HG03064 (cell line): Measurements from ENCODE around the gene ITGA11.

Experiments used
- ATAC-seq: cut with Tn5 transposase; IDR thresholded peaks from one replicate; pipeline ENCODE4 v1.9.1; 2021; ENCODE audit warnings: low read depth; ENCODE audit not compliant: unreplicated experiment

The ITGA11 gene

DNA sequence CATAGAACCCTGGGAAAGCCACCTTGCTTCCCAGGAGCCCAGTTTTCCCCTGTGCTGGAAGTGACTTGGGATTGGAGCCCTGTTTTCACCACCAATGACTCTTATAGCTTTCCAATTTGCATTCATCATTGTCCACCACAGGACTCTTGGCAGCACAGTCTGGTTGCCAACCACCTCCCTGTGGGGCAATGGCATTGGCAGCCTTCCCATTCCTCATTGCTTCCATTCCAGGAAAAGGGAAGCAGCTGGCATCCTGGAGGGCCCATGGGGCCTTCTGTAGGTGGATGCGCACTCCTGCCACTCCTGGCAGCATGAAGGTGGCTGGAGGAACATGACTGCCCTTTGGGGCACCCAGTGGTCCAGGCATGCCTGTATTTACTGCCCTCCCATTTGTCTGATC lies 96.7 kb downstream of the ITGA11 start:
- no peak for ATAC-seq

GRCh38 chr15:68334661-68335124 lies 97.3 kb downstream of the ITGA11 start:
- no peak for ATAC-seq

DNA sequence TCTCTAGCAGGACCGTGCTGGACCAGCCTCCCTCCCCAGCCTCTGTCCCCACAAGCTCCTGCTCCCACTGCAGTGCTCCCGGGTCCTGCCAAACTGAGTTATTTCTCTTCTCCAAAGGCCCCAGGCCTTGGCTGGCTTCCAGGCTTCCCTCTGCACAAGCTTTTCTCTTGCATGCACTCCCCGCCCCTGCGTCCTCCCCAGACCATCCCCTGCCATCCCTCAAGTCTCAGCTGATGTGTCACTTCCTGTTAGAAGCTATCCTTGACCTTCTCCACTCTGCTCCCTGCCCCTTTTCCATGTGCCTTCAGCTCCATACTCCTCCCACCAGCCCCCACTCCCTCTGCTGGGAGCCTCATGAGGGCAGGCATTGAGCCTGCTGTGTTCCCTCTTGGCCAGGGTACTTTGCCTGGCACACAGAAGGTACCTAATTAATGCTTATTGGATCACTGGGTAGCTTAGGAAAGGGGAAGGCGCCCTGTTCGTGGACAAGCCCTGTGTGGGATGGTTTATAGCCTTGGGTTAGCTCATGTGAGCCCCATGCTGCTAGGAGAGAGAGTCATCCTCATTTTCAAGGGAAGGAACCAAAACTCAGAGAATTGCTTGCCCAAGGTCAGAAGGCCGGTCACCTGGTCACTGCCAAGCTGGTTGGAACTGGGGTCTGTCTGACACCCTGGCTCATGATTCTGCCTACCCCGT lies 98.0 kb downstream of the ITGA11 start:
- ATAC-seq: no peak

DNA sequence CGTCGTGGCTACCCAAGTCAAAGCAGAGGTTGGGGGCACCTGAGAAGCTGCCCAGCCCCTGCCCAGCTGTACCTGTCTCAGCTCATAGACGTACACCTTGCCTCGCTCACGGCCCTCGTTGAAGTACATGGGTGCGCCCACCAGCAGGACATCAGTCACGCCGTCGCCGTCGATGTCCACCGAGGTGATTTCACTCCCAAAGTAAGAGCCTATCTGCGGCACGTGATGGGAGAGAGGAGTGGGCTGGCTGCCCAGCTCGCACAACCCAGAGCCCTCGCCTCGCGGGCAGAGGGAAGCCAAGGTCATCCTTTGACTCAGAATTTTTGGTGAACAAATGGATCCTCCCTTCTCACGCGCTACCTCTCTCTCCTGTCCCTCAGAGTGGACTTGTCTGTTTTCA lies 99.7 kb downstream of the ITGA11 start:
- no peak for ATAC-seq

DNA sequence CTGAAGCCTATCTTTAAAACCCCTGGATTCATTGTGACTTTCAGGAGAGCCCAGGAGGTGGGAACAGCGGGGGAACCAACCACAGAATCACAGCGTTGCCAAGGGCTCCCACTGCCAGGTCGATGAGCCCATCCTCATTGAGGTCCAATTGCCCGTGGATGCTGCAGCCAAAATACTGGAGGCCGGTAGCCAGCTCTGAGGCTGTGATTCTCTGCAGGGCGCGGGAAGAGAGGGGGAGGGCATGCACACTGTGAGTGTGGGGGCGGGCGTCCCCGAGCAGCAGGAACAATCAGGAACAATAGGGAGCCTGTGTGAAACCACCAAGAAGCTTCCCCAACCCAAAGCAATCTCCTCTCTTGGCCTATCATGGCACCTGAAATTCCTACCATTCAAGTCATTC lies 101.1 kb downstream of the ITGA11 start:
- ATAC-seq: no peak

- ATAC-seq: no peak
Observed at GRCh38 chr15:68330416-68330815, 101.5 kb downstream of the ITGA11 start.

- ATAC-seq: no peak
Observed at GRCh38 chr15:68328964-68329363, 103.0 kb downstream of the ITGA11 start.

DNA sequence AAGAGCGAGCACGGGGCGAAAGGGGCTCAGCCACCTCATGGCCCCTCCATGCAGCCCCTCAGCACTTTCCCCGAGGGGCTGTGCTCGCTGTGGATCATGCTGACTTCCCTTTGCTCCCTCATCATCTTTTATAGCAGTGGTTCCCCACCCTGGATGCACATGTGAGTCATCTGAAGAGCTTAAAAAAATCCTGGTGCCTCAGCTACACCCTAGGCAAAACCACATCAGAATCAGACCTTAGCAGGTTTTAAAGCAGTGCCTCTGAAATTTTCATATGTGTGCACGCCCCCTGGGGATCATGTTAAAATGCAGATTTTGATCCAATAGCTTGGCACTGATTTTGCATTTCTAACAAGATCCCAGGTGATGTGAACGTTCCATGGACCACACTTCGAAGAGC lies 103.5 kb downstream of the ITGA11 start:
- no peak for ATAC-seq

GRCh38 chr15:68326711-68327354 lies 105.1 kb downstream of the ITGA11 start:
- no peak for ATAC-seq

DNA sequence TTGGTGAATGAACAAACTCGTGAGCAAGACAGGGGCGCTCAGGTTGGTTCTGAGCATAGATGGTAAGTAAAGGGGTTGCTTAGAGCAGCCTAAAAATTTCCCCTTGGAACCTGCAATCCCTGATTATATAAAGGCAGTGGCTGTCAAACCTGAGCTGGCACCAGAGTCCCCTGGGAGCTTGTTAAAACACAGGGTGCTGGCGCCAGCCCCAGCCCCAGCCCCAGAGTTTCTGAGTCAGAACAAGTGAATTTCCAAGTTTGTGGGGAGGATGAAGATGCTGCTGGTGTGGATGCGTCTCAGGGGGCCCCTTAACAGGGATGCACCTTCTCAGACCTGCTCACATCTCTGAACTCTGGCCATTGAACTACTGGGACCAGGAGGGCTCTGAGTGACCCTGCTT lies 106.2 kb downstream of the ITGA11 start:
- no peak for ATAC-seq

DNA sequence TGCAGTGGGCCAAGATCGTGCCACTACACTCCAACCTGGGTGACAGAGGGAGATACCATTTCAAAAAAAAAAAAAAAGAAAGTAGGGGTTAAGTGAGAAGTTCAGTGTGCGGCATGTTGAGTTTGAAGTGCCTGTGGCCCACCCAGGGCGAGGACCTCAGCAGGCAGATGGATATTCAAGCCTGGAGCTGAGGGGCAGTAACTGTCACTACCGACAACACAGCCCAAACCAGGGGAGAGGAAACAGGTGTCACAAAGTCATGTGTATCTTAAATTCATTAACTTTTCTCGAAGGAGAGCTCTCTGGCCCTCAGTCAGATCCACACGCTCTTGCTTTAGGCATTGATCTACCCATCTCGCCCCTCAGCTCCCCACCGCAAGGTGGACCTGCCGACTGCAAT lies 109.2 kb downstream of the ITGA11 start:
- ATAC-seq: no peak

GRCh38 chr15:68321229-68321628 lies 110.7 kb downstream of the ITGA11 start:
- no peak for ATAC-seq

GRCh38 chr15:68319997-68320396 lies 112.0 kb downstream of the ITGA11 start:
- ATAC-seq: no peak

GRCh38 chr15:68318931-68319909 lies 112.7 kb downstream of the ITGA11 start:
- ATAC-seq: no peak

GRCh38 chr15:68318008-68318835 lies 113.7 kb downstream of the ITGA11 start:
- ATAC-seq: no peak

- no peak for ATAC-seq
Observed at GRCh38 chr15:68317281-68318007, 114.5 kb downstream of the ITGA11 start.

GRCh38 chr15:68316061-68316804 lies 115.7 kb downstream of the ITGA11 start:
- ATAC-seq: no peak

DNA sequence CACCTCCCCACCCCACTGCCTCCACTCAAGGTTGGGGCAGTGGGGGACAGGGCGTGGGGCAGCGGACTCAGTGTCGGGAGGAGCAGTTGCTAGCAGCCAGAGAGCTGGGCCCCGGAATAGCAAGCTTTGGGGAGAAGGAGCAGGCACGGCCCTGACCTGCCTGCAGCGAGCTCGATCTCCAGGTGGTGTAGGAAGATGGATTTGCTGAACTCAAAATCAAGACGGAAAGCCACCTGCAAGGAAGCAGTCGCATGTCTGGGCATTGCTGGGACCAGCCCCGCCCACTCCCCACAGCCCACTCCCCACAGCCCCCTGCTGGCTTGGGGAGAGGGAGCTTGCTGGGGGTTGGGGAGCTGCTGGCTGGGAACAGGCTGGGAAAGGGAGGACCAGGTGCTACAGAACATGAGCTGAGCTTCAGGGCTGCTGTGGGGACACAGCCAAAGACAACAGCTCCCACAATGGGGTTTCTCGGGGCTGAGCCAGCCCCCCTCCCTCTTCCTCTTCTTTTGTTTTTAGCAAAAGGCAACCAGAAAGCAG lies 116.4 kb downstream of the ITGA11 start:
- no peak for ATAC-seq

DNA sequence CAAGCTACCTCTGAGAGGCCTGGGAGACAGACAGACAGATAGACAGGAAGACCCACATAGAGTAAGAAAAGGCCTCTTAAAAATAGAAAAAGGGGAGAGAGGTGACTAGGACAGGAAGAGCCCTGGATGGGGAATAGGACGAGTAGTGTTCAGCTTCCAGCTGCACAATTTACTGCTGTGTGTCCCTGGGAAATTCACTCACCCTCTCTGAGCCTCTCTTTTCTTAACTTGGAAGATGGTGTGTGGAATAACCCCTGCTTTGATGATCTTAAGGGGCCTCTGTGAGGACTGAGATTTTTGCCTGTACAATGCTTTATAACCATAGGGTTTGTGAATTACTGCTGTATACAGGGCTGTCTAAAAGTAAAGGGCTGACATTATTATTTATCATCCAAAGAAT lies 116.9 kb downstream of the ITGA11 start:
- no peak for ATAC-seq
